ENCODE results near the gene CEMP1.

DNA sequence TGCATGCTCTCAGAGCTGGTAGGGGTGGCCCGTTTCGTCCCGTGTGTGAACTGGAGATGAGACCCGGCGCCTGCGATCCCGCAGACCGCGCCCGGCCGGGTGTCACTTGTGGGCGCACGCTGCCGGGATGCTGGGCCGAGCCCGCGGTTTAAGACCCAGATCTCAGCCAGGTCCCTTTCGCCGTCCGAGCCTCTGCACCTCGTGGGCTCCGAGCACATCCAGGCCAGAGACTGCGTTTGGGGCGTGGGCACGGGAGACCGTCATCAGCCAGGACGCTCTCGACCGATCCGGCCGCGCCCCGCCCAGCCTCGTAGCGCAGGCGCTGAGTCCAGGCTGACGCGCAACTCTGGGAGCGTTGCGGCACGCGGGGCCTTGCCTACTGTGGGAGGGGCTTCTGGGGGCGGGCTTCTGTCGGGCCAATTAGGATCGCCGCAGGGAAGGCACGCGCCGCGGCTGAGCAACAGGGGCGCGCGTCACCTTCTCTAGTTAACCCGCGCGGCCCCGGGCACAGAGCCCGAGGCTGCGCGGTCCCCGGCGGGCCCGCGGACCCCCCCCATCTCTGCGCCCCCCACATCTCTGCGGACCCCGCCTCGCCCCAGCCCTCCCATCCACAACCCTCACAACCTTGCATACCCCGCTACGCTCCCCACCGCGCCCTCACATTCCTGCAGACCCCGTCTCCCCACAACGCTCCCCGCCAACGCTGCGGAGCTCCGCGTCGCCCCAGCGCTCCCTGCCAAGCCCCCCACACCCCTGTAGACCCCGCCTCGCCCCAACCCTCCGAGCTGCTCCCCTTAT, 687 bp upstream of the CEMP1 start:
- TF ChIP-seq, protein P1, sequence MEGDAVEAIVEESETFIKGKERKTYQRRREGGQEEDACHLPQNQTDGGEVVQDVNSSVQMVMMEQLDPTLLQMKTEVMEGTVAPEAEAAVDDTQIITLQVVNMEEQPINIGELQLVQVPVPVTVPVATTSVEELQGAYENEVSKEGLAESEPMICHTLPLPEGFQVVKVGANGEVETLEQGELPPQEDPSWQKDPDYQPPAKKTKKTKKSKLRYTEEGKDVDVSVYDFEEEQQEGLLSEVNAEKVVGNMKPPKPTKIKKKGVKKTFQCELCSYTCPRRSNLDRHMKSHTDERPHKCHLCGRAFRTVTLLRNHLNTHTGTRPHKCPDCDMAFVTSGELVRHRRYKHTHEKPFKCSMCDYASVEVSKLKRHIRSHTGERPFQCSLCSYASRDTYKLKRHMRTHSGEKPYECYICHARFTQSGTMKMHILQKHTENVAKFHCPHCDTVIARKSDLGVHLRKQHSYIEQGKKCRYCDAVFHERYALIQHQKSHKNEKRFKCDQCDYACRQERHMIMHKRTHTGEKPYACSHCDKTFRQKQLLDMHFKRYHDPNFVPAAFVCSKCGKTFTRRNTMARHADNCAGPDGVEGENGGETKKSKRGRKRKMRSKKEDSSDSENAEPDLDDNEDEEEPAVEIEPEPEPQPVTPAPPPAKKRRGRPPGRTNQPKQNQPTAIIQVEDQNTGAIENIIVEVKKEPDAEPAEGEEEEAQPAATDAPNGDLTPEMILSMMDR (IDR thresholded peaks at IDR 0.05), result no peak
- TF ChIP-seq POLR2A (IDR thresholded peaks at IDR 0.05) (no peak), POLR2AphosphoS5 (IDR thresholded peaks at IDR 0.05) (peak in 2 of 3 donors; percentile 76 to 82)
